IPS-15b (cell line): Measurements from ENCODE around the gene PARVB.
"Not testable (repeated sequence)": the region's sequence is repeated elsewhere in the genome, so short reads cannot be mapped to it uniquely, and the experiment has no call there.

Experiments
- H3K27me3 ChIP-seq: one replicate; pipeline ENCODE4 v1.6.1; 2013; ENCODE audit warnings: low read length; ENCODE audit not compliant: control insufficient read depth, insufficient read depth
- H3K36me3 ChIP-seq: one replicate; pipeline ENCODE4 v1.6.1; 2013; ENCODE audit warnings: low read length; ENCODE audit not compliant: control insufficient read depth, insufficient read depth
- H3K4me1 ChIP-seq: one replicate; pipeline ENCODE4 v1.6.1; 2013; ENCODE audit warnings: mild to moderate bottlenecking, low read length; ENCODE audit not compliant: control insufficient read depth, insufficient read depth
- H3K4me3 ChIP-seq: one replicate; pipeline ENCODE4 v1.5.1; 2013; ENCODE audit warnings: low read depth, low read length
- H3K9ac ChIP-seq: one replicate; pipeline ENCODE4 v1.6.1; 2013; ENCODE audit warnings: low read depth, mild to moderate bottlenecking, low read length
- H3K9me3 ChIP-seq: one replicate; pipeline ENCODE4 v1.6.1; 2013; ENCODE audit warnings: mild to moderate bottlenecking, low read length; ENCODE audit not compliant: control insufficient read depth, insufficient read depth

Gene PARVB

GRCh38 chr22:44109416-44109815, 85.3 kb downstream of the PARVB start:
- no peak overlapping the region for H3K9ac ChIP-seq
- no peaks in the 10 kb centered on the region for H3K9me3 ChIP-seq
- H3K4me1 ChIP-seq: peaks cover 13% of the 10 kb centered on the region
- H3K36me3 ChIP-seq: peaks cover 3% of the 10 kb centered on the region
- H3K4me3 ChIP-seq: no peak overlapping the region
- no peaks in the 10 kb centered on the region for H3K27me3 ChIP-seq

- H3K36me3 ChIP-seq: not testable (repeated sequence)
- peaks cover 13% of the 10 kb centered on the region for H3K4me1 ChIP-seq
These were observed 86.6 kb downstream of the PARVB start for GRCh38 chr22:44110656-44111055.

GRCh38 chr22:44111562-44112155, 87.6 kb downstream of the PARVB start:
- no peaks in the 10 kb centered on the region for H3K27me3 ChIP-seq
- H3K4me3 ChIP-seq: no peak overlapping the region
- H3K36me3 ChIP-seq: no peaks in the 10 kb centered on the region
- peaks cover 12% of the 10 kb centered on the region for H3K4me1 ChIP-seq
- no peak overlapping the region for H3K9ac ChIP-seq
- no peaks in the 10 kb centered on the region for H3K9me3 ChIP-seq

More at GRCh38 chr22:44110656-44111055, 86.6 kb downstream of the PARVB start:
- not testable (repeated sequence) for H3K27me3 ChIP-seq, H3K9ac ChIP-seq, H3K4me3 ChIP-seq, H3K9me3 ChIP-seq

- no peaks in the 10 kb centered on the region for H3K36me3 ChIP-seq
- no peaks in the 10 kb centered on the region for H3K9me3 ChIP-seq
- H3K4me1 ChIP-seq: peaks cover 7% of the 10 kb centered on the region
- no peak overlapping the region for H3K4me3 ChIP-seq
- no peaks in the 10 kb centered on the region for H3K27me3 ChIP-seq
- no peak overlapping the region for H3K9ac ChIP-seq
These were observed 88.1 kb downstream of the PARVB start for GRCh38 chr22:44112191-44112590.

DNA sequence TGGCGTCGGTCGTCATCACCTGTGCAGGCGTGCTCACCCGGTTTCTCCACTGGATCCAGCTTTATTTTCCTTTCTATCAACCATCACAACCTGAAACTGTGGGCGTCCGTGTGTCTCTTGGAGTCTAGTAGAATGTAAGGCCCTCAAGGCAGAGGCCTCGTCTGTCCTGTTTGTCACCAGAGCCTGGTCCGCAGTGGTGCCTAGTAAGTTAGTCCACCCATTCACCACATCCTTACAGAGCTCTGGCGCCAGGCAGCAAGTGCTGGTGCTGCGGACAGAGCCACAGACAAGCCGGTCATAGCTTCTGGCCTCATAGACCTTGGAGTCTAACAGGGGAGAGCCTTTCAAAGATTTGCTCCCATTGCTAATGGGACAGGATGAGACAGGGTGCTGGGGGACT, 92.2 kb downstream of the PARVB start:
- Histone ChIP-seq H3K4me1 (peaks cover 4% of the 10 kb centered on the region), H3K36me3 (no peaks in the 10 kb centered on the region), H3K27me3 (no peaks in the 10 kb centered on the region), H3K9me3 (no peaks in the 10 kb centered on the region), H3K9ac (no peak overlapping the region), H3K4me3 (no peak overlapping the region)

DNA sequence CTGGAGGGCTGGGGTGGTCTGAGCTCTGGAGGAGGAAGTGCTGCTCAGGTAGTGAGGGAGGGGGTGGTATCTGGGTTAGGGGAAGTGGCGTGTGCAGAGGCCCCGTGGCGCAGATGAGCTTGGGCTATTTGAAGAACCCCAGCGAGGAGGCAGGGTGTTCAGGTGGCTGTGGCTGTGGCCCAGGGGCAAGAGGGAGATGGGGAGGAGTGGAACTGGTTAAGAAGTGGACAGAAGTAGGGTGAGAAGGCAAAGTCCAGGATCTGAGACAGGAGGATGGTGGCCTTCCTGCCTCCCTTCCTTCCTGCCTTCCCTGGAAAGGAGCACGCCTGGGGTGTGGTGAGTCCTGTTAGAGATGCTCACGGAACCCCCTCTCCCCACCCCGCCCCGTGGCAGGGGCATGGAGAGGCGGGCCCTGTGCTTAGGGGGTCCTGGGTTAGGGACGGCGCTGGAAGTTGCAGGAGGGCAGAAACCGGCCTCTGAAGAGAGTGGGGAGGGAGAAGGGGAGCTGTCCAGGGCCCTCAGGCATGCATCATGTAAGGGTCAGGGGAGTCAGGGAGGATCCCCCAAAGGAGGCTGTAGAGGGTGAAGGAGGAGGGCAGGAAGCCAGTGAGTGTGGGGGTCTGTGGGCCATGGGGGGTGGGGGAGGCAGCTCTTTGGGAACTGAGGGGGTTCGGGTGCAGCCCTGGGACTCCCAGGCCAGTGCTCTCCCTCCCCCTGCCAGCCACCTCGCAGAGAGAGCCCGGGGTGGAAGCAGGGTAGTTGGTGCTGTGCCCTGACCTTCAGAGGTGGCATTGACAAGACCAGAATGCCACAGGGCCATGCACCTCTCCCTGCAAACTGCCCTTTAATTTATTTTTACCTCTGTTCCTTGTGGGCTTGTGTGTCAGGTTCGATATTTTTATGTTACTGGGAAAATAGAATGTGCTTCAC, 92.9 kb downstream of the PARVB start:
- no peak overlapping the region for H3K9ac ChIP-seq
- H3K36me3 ChIP-seq: no peaks in the 10 kb centered on the region
- H3K9me3 ChIP-seq: no peaks in the 10 kb centered on the region
- H3K4me1 ChIP-seq: peaks cover under 1% of the 10 kb centered on the region
- no peaks in the 10 kb centered on the region for H3K27me3 ChIP-seq
- no peak overlapping the region for H3K4me3 ChIP-seq

DNA sequence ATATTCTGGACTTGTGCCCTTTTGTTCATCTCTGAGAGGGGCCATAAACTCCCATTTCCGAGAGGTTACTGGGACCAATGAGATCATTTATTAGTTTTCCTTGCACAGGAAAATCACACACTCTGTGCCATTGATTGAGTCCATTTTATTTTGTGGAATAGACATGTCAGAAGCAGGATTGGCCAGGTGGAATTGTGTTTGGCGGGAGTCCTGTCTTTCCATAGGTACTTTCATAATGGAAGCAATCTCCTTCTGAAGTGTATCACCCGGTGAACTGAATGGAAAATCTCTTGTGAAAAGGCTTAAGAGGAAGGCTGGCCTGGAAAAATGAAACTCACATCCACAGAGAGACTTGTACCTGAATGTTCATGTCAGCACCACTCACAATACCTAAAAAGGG, 93.6 kb downstream of the PARVB start:
- H3K4me3 ChIP-seq: no peak overlapping the region
- no peaks in the 10 kb centered on the region for H3K9me3 ChIP-seq
- no peaks in the 10 kb centered on the region for H3K36me3 ChIP-seq
- no peak overlapping the region for H3K9ac ChIP-seq
- no peaks in the 10 kb centered on the region for H3K27me3 ChIP-seq
- H3K4me1 ChIP-seq: no peaks in the 10 kb centered on the region

GRCh38 chr22:44118645-44119315, 94.7 kb downstream of the PARVB start:
- Histone ChIP-seq H3K36me3 (no peaks in the 10 kb centered on the region), H3K9ac (no peak overlapping the region)

DNA sequence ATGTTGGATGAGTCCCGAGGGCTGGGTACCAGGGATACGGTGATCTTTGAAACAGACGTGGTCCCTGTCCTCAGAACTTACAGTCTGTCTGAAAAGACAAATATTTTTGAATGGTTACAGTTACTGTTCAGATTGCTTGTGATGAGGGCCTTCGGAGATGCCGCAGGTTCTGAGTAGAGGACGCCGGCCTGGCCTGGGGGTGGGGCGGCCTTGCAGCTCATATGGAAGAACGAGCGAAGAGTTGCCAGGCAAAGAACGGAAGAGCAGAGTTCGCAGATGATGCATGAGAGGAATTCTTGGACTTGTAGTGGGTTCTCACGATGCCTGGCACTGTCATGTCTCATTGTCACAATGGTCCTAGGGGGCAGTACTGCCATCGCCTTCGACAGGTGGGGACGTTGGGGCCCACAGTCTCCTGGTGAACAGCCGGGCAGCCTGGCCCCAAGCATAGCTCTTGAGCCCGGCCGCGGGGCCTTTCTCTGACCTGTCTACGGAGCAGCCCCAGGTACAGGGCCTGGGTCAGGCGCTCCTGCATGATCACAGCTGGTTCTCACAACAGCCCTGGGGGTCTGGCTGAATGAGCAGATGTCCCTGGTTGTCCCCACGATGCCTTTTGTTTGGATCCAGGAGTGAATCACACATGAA, 95.7 kb downstream of the PARVB start:
- H3K27me3 ChIP-seq: no peaks in the 10 kb centered on the region
- no peak overlapping the region for H3K9ac ChIP-seq
- no peaks in the 10 kb centered on the region for H3K4me1 ChIP-seq
- no peaks in the 10 kb centered on the region for H3K9me3 ChIP-seq
- no peak overlapping the region for H3K4me3 ChIP-seq
- H3K36me3 ChIP-seq: no peaks in the 10 kb centered on the region

More at GRCh38 chr22:44118645-44119315, 94.7 kb downstream of the PARVB start:
- Histone ChIP-seq H3K9me3 (no peaks in the 10 kb centered on the region), H3K4me1 (no peaks in the 10 kb centered on the region), H3K27me3 (no peaks in the 10 kb centered on the region), H3K4me3 (no peak overlapping the region)

- no peak overlapping the region for H3K9ac ChIP-seq
- H3K4me1 ChIP-seq: no peaks in the 10 kb centered on the region
- H3K36me3 ChIP-seq: no peaks in the 10 kb centered on the region
- no peaks in the 10 kb centered on the region for H3K27me3 ChIP-seq
- no peaks in the 10 kb centered on the region for H3K9me3 ChIP-seq
- H3K4me3 ChIP-seq: no peak overlapping the region
These were observed 96.2 kb downstream of the PARVB start for GRCh38 chr22:44120314-44120704.

GRCh38 chr22:44125421-44125820, 101.3 kb downstream of the PARVB start:
- H3K9ac ChIP-seq: no peak overlapping the region
- H3K36me3 ChIP-seq: peaks cover 3% of the 10 kb centered on the region
- H3K4me3 ChIP-seq: no peak overlapping the region
- no peaks in the 10 kb centered on the region for H3K9me3 ChIP-seq
- H3K4me1 ChIP-seq: no peaks in the 10 kb centered on the region
- no peaks in the 10 kb centered on the region for H3K27me3 ChIP-seq
